HG02763 (cell line): Measurements from ENCODE around the gene PSMG1.

Experiments used
- ATAC-seq: cut with Tn5 transposase; IDR thresholded peaks from one replicate; pipeline ENCODE4 v1.9.1; 2021; ENCODE audit warnings: mild to moderate bottlenecking, moderate library complexity; ENCODE audit not compliant: unreplicated experiment

PSMG1 gene

GRCh38 chr21:39125752-39126485 lies 57.3 kb downstream of the PSMG1 start:
- ATAC-seq = no peak
